ENCODE measurements around the gene ESPNL. TPM values are rescaled to one million over a fixed set of nuclear protein-coding genes. Genes with fewer than 3 reads are reported as not detected.
"Not testable (repeated sequence)": the region's sequence is repeated elsewhere in the genome, so short reads cannot be mapped to it uniquely, and the experiment has no call there.

ESPNL gene
- total and polyA plus RNA-seq, 10 donors: 0.65 to 6.2 (median 1.7) TPM

DNA sequence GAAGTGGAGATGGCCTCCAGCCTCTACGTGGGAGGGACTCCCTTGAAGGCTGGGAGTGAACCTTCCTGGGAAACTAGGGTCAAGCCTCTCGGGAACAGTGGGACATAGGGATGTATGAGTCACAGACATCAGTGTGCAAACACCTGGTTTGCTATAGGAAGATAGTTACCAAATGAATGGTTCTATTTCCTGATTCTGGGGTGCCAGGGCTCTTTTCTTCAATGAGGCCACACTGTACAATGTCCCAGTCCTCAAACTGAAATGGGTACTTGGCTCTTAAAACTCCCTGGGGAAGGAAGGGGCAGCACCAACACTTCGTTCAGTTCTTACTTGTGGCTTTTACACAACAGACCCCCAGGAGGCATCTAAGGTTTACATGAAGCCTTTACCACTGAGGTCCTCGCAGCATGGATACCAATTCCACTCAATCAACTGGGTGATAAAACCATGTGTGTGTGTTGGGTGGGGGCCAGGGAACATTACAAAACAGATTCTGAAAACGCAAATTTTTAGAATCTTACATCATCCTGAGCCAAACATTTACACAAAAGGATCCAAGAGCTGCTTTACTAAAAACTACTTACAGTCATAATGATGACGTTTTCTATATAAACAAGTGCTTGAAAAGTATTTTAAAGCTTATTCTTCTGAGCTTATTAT lies 69.0 kb downstream of the ESPNL start:
- DNase-seq: no peak
- intact Hi-C loops (cut with DNase I; ENCODE audit: low total_unique reads): no loop called here
- H3K9me3 ChIP-seq: no peaks in the 10 kb centered on the region
- whole genome bisulfite sequencing, 5 donors: 62 to 80% (median 68%) methylated on average over 6 of the region's 6 CpGs
- H3K4me1 ChIP-seq: peaks cover 0 to 2% (median 1%) of the 10 kb centered on the region in 6 donors
- no peak overlapping the region for H3K4me3 ChIP-seq
- TF ChIP-seq POLR2A (IDR thresholded peaks at IDR 0.05) (no peak), CTCF (IDR thresholded peaks at IDR 0.05 in 8 of 11, conservative IDR thresholded peaks at IDR 0.05 in 3 of 11) (no peak), POLR2AphosphoS5 (IDR thresholded peaks at IDR 0.05) (no peak)
- peaks cover 0 to 12% (median 2%) of the 10 kb centered on the region in 7 donors for H3K27me3 ChIP-seq (replicated peaks in 1 of 7)
- no peak overlapping the region for H3K27ac ChIP-seq
- peaks cover 4 to 79% (median 71%) of the 10 kb centered on the region in 6 donors for H3K36me3 ChIP-seq

- TF ChIP-seq POLR2A (IDR thresholded peaks at IDR 0.05) (no peak), POLR2AphosphoS5 (IDR thresholded peaks at IDR 0.05) (no peak)
- Histone ChIP-seq H3K27ac (no peak overlapping the region), H3K4me1 (no peaks in the 10 kb centered on the region), H3K36me3 (peaks cover 7 to 85% (median 76%) of the 10 kb centered on the region in 6 donors), H3K9me3 (no peaks in the 10 kb centered on the region), H3K27me3 (replicated peaks in 1 of 7) (peaks cover 0 to 6% (median 0%) of the 10 kb centered on the region in 7 donors), H3K4me3 (no peak overlapping the region)
- intact Hi-C loops (cut with DNase I; ENCODE audit: low total_unique reads): no loop called here
- DNase-seq: no peak
- 77 to 89% (median 83%) methylated on average over 5 of the region's 5 CpGs for WGBS, 5 donors
Observed at GRCh38 chr2:238169708-238170251, 69.6 kb downstream of the ESPNL start.

DNA sequence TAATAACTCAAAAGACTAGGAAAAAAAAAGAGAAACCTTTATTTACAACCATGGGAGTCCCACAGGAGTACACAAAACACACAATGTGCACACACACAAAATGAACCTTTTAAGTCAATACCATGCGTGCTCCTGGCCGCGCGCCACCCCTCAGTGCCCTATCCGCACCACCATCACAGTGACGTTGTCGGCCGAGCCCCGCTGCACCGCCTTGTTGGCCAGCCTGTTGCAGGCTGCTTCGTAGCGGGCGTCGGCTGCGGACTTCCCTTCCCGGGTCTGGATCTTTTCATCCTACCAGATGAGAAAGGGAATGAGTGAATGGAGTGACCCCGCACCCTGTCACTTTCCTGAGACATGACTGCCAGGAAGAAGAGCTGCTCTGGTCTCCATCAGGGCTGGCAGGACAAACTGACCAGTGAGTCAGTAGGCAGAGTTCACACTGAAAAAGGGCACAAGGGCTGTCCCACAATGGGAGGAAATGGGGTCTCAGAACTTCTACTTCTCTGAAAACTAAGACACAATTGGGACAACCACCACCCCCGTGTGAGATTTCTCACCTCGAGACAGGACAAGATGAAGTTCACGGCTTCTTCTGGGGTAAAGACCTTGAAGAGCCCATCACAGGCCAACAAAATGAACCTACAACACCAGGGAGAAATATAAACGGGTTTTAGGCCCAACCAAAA lies 70.4 kb downstream of the ESPNL start:
- Histone ChIP-seq H3K9me3 (no peaks in the 10 kb centered on the region), H3K27me3 (replicated peaks in 1 of 7) (no peaks in the 10 kb centered on the region), H3K4me3 (no peak overlapping the region), H3K4me1 (no peaks in the 10 kb centered on the region), H3K27ac (no peak overlapping the region), H3K36me3 (peaks cover 7 to 92% (median 80%) of the 10 kb centered on the region in 6 donors)
- TF ChIP-seq CTCF (IDR thresholded peaks at IDR 0.05 in 8 of 11, conservative IDR thresholded peaks at IDR 0.05 in 3 of 11): no peak
- TF ChIP-seq POLR2A (IDR thresholded peaks at IDR 0.05): no peak
- peak in 2 of 3 donors; percentile 19 to 54 for TF ChIP-seq POLR2AphosphoS5 (IDR thresholded peaks at IDR 0.05)
- 86 to 96% (median 92%) methylated on average over 21 of the region's 21 CpGs for WGBS, 5 donors
- intact Hi-C loops (cut with DNase I; ENCODE audit: low total_unique reads): no loop called here
- no peak for DNase-seq

DNA sequence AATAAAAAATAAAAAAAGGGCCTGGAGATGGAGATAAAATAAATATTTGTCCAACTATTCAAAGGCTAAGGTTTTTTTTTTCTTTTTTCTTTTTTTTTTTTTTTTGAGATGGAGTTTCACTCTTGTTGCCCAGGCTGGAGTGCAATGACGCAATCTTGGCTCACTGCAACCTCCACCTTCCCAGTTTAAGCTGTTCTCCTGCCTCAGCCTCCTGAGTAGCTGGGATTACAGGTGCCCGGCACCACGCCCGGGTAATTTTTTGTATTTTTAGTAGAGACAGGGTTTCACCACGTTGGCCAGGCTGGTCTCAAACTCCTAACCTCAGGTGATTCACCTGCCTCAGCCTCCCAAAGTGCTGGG lies 70.9 kb downstream of the ESPNL start:
- DNase-seq; H3K9me3 ChIP-seq; intact Hi-C loops (cut with DNase I; ENCODE audit: low total_unique reads); H3K27me3 ChIP-seq (replicated peaks in 1 of 7); H3K4me3 ChIP-seq; H3K27ac ChIP-seq; H3K4me1 ChIP-seq: not testable (repeated sequence)
- WGBS, 5 donors: 86 to 96% (median 90%) methylated on average over 5 of the region's 5 CpGs
- peaks cover 7 to 97% (median 83%) of the 10 kb centered on the region in 6 donors for H3K36me3 ChIP-seq

DNA sequence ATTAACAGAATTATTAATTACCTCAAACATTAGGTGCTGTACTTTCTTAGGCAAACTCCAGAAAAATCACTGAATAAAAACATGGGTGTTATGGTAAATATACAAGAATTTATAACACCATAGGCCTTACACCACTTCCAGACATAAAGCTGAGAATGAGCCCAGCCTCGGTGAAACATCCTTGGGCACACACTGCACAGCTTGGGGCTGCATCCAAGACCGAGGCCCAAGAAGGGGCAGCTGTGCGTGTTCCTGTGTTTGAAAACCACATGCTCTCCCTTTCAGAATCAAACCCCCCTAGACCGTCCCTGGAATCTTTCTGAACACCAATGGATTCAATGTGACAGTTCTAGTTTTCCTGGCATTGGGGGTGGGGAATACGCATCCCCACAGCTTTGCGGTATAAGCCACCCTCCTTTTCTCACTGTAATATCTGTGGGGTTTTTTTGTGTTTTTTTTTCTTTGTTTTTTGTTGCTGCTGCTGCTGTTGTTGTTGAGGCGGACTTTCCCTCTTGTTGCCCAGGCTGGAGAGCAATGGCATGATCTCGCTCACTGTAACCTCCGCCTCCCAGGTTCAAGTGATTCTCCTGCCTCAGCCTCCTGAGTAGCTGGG lies 71.5 kb downstream of the ESPNL start:
- no peaks in the 10 kb centered on the region for H3K9me3 ChIP-seq
- H3K4me3 ChIP-seq: no peak overlapping the region
- TF ChIP-seq POLR2A (IDR thresholded peaks at IDR 0.05) (no peak), CTCF (IDR thresholded peaks at IDR 0.05 in 8 of 11, conservative IDR thresholded peaks at IDR 0.05 in 3 of 11) (no peak), POLR2AphosphoS5 (IDR thresholded peaks at IDR 0.05) (no peak)
- H3K36me3 ChIP-seq: peaks cover 7 to 100% (median 84%) of the 10 kb centered on the region in 6 donors
- H3K4me1 ChIP-seq: no peaks in the 10 kb centered on the region
- intact Hi-C loops (cut with DNase I; ENCODE audit: low total_unique reads): no loop called here
- 94 to 98% (median 95%) methylated on average over 9 of the region's 9 CpGs for WGBS, 5 donors
- no peak for DNase-seq
- H3K27ac ChIP-seq: no peak overlapping the region
- H3K27me3 ChIP-seq (replicated peaks in 1 of 7): no peaks in the 10 kb centered on the region

All from spleen (tissue), 11 donors.